GM18502 (cell line): ENCODE results near the gene PDE4D.
"Not testable (repeated sequence)": the region's sequence is repeated elsewhere in the genome, so short reads cannot be mapped to it uniquely, and the experiment has no call there.

Experiments
- ATAC-seq: cut with Tn5 transposase; IDR thresholded peaks from one replicate; pipeline ENCODE4 v1.9.1; 2021; ENCODE audit warnings: mild to moderate bottlenecking; ENCODE audit not compliant: unreplicated experiment, poor library complexity

The PDE4D gene

DNA sequence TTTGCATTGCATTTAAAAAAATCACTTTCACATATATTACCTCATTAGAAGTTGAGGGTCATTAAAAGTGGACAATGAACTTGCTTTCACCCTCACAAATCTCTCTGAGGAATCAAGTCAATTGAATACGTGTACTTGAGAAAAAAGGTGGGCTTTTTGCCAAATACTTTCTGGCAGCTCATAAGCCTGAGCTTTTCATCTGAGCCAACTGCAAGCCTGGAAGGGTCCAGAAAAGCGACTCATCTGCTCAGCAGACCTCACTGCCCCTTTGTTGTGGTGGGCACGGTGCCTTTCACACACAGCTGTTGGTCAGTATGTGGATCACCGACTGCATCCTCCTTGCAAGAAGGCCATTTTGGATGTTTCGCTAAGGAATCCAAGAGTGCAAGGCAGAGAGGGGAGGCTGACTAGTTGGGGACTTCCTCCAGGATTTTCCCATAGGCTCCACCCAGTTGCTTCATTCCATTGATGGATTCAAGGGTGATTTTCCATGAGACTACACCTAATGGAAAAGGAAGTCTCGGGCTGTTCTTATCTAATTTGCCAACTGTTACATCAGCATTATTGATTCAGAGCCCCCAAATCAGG is 564.7 kb downstream of the PDE4D start:
- ATAC-seq: no peak

DNA sequence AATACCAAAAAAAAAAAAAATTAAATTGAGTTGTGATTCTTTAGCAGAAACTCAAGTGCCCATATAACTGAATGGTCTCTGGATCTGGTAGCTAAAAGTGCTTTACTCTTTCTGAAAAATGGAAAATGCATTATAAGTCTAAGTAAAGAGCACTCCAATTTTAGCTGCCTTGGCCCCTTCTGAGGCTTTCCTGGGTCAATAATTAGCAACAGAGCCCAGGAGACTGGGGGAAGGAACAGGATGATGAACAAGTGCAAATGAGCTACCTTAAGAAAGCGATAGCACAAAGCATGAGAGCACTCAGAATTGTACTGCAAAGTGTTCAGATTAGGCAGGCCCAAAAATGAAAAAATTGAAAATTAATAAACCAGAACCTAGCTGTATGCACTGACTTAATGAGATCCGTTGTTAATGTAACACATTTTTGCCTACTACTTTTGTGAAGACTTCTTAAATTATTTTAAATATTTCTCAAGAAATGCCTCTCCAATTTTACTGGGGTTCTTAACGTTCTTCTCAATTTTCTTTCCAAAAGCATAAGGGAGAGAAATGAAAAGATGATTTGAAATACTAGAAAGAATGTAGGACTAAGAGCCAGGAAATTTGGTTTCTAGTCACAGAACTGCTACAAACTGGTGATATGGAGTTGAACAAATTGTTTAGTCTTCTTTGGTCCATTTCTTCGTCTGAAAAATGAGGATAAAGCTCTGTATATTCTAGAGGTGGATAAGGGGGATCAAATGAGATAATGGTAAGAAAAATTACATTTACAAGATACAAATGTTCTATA is 566.1 kb downstream of the PDE4D start:
- ATAC-seq: no peak

DNA sequence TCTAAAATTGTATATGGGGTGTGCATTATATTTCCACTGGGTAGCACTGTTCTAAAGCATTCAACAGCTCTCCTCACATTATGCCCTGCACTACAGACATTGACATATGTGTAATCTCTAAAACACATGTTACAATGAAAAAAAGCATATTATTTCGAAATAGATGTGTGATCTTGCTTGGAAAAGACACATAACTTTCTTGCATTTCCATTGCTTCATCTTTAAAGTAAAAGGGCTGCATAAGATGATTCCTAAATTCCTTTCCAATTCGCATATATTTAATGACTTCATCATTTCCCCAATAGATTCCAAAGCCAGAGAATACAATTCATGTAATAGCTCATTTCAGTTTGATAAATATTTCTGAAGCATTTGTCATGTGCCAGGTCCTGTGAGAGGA is 566.9 kb downstream of the PDE4D start:
- no peak for ATAC-seq

DNA sequence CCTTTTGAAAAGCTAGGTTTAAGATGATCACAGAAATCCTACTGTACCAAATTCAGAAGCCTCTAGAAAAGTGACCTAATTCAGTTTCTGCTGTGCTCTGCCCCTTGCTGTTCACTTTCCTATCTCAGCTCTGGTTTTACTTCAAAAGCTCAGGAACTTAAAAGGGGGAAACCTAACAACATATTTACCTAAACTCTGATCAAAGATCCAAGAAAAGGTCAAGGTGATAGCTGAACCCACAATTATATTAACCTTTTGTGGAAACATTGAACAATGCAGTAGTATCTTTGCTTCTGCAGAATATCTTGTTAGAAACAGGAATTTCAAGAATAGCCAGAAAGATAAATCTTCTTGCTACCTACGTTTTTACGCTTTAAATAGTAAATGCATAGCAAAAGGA is 568.5 kb downstream of the PDE4D start:
- no peak for ATAC-seq

DNA sequence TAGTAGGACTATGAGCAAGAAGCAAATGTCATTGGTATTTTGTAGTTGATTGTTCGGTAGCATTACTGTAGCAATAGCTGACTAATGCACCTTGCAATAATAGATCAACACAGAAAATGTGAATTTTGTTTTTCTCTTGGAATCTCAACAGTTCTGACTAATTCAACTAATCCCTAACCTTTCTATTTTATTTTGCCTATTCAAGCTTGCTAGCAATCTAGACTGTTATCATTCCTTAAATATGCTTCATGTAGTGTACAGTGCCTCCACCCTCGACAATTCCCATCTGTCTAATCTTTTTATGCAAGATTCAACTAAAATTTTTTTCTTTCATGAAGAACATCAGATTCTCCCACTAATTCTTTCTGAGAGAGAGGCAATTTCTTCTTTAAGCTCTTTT is 570.6 kb downstream of the PDE4D start:
- ATAC-seq: no peak

DNA sequence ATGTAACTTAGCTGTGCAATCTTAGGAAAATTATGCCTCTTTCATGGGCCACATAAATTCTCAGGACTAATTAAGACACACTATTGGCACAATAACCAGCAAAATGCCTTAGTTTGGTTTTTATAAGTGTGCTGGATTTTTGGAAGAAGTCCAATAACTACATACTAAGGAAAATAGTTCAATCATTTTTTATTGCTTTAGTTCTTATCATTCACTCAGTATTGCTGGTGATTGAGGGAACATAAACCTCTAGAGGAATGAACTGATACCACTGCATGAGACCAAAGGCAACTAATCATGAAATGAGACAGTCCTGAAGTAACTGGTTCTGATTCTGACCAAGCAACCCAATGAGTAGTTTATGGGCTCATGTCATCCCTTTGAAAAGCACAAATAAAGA is 571.5 kb downstream of the PDE4D start:
- no peak for ATAC-seq

DNA sequence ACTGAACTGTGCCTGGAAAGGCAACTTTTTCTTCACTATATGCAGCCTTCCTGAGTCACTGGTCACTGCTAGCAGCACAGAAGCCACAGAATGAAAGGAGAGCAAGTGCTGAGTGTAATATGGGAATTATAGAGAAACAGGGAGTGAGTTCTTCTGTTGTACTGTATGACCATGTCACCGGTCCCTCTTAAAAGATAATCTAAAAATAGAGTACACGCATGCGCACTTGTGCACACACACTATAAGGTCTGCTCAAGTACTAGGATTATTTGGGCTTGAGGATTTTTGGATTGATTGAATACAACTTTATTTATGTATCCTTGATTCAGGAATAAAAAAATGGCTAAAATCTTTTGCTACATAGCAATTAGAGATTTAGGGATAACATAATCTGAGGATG is 571.9 kb downstream of the PDE4D start:
- no peak for ATAC-seq

DNA sequence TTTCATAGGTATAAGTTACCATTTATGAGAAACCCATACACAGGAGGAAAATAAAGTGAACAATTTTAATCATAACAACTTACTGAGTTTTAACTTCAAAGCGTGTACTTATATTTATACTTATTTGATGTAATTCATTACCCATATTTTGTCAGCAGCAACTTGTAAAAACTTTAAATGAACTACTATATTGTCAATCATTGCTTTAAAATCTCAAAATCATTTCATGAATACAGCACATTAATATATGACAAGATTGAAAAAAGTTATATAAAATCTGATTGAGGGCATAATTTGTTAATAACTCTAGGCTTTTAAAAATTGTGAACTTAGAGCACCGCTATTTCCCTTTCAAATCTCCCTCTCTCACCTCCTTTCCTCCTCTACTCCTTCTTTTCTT is 573.1 kb downstream of the PDE4D start:
- ATAC-seq: no peak

DNA sequence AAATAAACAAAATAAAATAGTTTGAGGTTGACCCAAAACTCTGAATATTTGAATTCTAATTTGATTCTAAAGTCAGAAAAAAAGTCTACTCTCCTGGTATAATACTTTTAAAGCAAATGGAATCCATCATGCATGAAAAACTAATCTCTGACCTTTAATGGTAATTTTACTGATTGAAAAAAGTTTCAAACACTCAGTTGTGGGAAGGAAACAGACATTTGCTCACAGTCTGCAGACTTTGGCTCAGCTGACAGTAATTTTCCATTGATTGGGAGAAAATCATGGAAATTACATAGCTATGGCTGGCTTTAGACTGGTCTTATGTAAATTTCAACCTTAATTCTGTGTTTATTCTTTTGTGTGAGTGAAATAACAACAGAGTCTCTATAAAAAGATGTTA is 574.3 kb downstream of the PDE4D start:
- no peak for ATAC-seq

DNA sequence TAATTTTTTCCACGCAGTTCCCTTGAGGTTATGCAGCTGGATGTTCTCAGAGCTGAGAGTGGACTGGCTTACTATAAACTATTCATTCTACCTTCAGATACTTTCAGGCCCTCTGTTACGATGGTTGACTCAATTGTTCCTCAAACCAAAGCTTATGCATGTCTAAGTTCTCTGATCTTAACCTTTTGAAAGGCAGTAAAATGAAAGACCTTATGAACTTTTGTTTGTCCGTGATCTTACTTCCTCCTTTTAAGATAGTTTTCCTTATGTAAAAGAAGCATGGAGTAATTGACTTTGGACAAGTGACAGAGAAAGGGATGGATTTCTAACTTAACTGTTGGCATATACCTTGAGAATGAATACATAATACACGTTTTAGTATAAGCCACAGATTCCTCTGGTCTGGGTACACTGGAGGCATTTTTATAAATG is 575.7 kb downstream of the PDE4D start:
- no peak for ATAC-seq

DNA sequence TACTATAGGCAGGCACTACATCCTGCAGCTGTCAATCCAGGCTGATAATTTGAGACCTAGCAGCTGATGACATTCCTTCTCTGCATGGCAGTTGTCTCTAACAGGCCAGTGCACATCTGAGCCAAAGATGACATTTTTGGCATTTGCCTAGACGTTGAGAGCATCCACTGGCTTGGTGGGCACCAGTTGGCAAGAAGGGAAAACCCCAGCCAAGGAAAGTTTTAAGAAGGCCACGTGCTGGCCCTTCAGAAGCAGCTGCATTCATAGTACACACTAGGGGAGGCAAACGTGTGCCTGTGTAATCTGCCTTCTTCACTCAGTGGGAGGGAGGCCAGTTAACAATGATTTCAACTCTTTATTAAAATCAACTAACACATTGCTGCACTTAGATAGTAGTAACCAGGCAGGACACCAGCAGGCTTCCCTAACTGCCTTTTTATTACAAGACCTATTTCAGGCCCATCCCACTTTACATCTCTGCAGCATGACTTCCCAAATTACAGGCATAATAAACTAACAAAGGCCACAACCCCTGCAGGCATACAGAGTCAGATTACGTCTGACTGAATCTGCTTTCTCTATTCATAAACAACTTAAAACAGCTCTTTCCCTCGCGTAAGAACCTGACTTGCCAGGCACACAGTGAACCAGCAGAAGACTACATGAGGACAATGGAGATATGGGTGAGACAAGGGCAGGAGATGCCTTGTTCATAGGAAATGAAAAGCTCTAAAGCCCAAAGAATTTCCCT is 576.3 kb downstream of the PDE4D start:
- ATAC-seq: no peak

DNA sequence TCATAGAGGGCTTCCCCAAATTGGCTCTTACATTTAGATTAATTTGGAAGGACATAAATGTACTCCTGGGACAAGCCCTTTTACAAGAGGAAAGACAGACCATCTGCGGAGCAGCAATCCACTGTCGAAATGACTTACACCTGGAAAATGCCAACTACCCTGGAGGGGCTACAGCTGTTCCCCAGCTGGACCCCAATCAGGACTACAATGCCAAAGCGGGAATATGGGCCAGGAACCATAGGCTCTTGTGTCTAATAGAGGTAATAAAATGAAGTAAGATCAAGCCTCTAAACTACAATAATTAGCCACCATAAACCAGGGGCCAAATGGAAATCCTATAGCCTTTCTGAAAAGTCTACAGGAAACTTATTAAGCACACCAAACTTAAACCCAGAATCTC is 581.3 kb downstream of the PDE4D start:
- no peak for ATAC-seq

DNA sequence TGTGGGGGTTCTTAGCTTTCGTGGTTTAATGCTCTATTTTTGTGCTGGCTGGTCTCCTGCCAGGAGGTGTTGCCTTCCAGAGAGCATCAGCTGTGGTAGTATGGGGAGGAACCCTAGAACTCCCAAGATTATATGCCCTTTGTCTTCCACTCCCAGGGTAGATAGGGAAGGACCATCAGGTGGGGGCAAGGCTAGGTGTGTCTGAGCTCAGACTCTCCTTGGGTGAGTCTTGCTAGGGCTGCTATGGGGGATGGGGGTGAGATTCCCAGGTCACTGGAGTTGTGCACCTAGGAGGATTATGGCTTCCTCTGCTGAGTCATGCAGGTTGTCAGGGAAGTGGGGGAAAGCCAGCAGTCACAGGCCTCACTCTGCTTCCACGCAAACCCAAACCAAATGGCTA is 584.8 kb downstream of the PDE4D start:
- ATAC-seq: not testable (repeated sequence)

DNA sequence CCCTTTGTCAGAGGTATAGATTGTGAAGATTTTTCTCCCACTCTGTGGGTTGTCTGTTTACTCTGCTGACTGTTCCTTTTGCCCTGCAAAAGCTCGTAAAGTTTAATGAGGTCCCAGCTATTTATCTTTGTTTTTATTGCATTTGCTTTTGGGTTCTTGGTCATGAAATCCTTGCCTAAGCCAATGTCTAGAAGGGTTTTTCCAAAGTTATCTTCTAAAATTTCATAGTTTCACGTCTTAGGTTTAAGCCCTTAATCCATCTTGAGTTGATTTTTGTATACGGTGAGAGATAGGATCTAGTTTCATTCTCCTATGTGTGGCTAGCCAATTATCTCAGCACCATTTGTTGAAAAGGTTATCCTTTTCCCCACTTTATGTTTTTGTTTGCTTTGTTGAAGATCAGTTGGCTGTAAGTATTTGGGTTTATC is 590.2 kb downstream of the PDE4D start:
- not testable (repeated sequence) for ATAC-seq

DNA sequence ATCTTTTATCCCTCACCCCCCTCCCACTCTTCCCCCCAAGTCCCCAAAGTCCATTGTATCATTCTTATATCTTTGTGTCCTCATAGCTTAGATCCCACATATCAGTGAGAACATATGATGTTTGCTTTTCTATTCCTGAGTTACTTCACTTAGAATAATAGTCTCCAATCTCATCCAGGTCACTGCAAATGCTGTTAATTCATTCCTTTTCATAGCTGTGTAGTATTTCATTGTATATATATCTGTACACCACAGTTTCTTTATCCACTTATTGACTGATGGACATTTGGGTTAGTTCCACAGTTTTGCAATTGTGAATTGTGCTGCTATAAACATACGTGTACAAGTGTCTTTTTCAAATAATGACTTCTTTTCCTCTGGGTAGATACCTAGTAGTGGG is 591.0 kb downstream of the PDE4D start:
- not testable (repeated sequence) for ATAC-seq

DNA sequence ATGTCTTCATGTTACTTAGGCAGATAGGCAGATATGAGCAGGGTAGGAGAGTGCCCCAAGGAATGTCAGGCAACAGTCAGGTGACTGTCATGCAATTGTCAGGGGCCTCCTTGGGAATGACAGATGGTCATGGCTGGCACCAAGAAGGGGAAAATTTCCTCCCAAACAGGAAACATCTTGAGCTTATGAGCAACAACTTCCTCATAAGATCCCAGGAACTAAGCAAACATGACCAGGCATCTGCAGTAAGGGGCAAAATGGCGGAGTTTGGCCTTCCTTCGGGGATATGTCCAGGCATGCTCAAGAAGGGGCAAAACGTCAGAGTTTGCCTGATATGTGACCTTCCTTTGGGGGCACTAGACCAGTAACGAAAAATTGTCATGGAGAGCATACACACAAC is 591.8 kb downstream of the PDE4D start:
- ATAC-seq: no peak

DNA sequence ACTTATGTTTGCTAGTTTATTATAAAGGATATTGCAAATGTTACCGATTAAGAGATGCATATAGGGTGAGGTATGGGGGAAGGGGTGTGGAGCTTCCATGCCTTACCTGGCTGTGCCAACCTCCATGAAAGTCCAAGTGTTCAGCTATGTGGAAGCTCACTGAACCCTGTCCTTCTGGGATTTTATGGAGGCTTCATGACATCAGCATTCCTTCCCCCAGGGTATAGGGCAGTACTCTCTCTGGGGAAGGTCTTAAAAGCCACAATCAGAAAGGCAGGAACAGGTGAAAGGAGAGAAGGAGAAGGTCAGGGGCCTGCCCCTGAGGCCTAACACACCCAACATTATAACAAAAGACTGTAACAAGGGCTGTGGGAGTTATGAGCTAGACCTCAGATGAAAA is 592.6 kb downstream of the PDE4D start:
- ATAC-seq: no peak

DNA sequence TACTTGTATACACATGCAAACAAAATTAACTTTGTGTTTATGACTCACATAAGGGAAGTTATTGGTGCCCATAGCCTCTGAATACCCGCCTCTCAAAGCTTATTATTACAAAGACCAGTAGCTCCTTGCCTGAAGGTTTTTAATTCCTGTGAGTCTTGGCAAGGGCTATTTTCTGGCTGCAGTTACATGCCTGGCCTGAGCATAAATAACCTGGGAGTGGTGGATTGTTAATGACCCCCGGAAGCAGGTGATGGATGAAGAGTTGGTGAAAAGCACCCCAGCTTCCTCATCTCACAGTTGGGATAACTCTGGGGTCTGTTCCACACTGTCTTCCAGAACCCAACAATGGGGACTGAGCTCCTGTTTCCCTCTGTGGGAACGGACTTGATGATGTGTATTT is 594.5 kb downstream of the PDE4D start:
- no peak for ATAC-seq

DNA sequence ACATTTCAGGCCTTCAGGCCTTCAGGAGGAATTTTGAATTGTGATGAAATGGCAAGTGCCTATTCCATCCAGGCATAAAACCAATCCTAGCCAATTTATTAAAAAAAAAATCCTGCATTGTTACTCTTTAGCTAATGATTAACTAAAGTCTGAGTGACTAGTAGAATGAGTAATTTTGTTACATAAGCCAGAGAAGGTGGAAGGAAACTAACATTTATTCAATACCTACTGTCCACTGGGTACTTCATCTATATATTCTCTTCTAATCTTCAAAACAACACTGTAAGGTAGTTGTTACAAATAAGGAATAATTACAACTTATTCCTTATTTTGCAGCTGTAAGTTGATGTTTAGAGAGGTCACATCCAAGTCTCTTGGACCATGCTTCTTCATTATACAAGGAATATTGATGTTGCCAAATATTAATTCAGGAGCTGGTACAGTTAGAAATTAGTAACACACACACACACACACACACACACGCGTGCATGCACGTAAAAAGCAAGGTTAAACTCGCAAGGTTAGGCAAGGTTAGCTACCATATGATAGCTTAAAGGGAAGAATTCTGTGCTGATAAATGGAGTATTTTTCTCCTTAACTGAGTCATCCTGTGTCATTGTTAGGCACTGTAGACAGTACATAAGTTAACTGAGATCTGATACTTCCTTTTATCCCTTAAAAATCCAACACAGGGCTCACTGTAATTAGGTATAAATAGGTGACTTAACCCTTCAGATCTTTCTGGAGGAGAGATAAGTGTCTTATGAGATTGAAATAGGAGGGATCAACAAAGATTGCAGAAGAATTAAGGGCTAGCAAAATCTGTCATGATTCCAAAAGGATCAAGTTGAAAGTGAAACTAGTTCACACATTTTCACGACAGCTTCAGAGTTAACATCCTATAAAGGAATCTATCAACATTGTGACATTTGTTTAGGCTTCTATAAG is 596.9 kb downstream of the PDE4D start:
- no peak for ATAC-seq

DNA sequence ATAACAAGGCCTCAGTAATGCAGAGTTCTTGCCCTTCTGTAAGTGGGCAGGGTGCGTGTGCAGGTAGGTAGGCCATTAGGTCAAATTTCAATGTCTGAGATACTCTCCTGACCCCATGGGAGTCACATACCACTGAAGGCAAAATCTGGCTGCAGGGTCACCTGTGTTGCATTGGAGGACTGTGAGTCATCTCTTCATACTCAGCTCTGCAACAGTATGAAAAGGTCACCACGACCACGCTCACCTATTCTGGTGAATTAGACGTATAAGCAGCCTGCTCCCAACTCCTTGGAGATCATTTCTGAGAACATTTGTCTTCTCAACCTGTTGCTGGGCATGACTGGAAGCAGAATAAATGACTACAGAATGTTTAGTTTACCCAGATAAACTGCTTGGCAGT is 599.8 kb downstream of the PDE4D start:
- no peak for ATAC-seq
